Activated naive CD4-positive, alpha-beta T cell treated with anti-CD3 and anti-CD28 coated beads, Interleukin-2, amount 50 U/mL, for 16 hours (primary cell): ENCODE data around the gene L3MBTL3.

Experiments
- DNase-seq: peaks from one replicate; pipeline ENCODE4 v3.0.0-alpha.2; 2020

Gene L3MBTL3

GRCh38 chr6:130018292-130018743 lies at the start of gene L3MBTL3:
Gene L3MBTL3 (plus strand): TSS chr6:130018581. CDS start chr6:130042700, 24,119 bp downstream.
- DNase-seq, result peak; percentile 92

GRCh38 chr6:129969064-129969463 lies 49.3 kb upstream of the L3MBTL3 start:
- DNase-seq, result no peak

GRCh38 chr6:129976110-129976509 lies 42.3 kb upstream of the L3MBTL3 start:
- DNase-seq, result no peak

GRCh38 chr6:129978148-129978916 lies 40.0 kb upstream of the L3MBTL3 start:
- DNase-seq, result no peak

- DNase-seq, result no peak
These were observed 37.6 kb upstream of the L3MBTL3 start for GRCh38 chr6:129980821-129981220.

GRCh38 chr6:129981598-129981997 lies 36.8 kb upstream of the L3MBTL3 start:
- DNase-seq, result no peak

- no peak for DNase-seq
These were observed 29.0 kb upstream of the L3MBTL3 start for GRCh38 chr6:129989396-129989795.

GRCh38 chr6:129992881-129993280 lies 25.5 kb upstream of the L3MBTL3 start:
- no peak for DNase-seq

- DNase-seq, result no peak
These were observed 24.0 kb upstream of the L3MBTL3 start for GRCh38 chr6:129994410-129994809.

GRCh38 chr6:129996387-129996786 lies 22.0 kb upstream of the L3MBTL3 start:
- DNase-seq, result no peak

- DNase-seq, result no peak
These were observed 17.6 kb upstream of the L3MBTL3 start for GRCh38 chr6:130000526-130001421.

GRCh38 chr6:130008236-130008873 lies 10.0 kb upstream of the L3MBTL3 start:
- no peak for DNase-seq

GRCh38 chr6:130009146-130009545 lies 9.2 kb upstream of the L3MBTL3 start:
- DNase-seq, result no peak

- DNase-seq, result no peak
These were observed 8.0 kb upstream of the L3MBTL3 start for GRCh38 chr6:130010387-130010786.

- DNase-seq, result no peak
These were observed 5.7 kb upstream of the L3MBTL3 start for GRCh38 chr6:130012728-130013127.

- peak; percentile 57 for DNase-seq
These were observed 454 bp downstream of the L3MBTL3 start for GRCh38 chr6:130018744-130019325.

- DNase-seq, result peak; percentile 42
These were observed 1.1 kb downstream of the L3MBTL3 start for GRCh38 chr6:130019326-130020072.

- DNase-seq, result peak; percentile 47
These were observed 1.9 kb downstream of the L3MBTL3 start for GRCh38 chr6:130020073-130020906.

- peak; percentile 72 for DNase-seq
These were observed 2.7 kb downstream of the L3MBTL3 start for GRCh38 chr6:130020907-130021629.

GRCh38 chr6:130026859-130027258 lies 8.5 kb downstream of the L3MBTL3 start:
- no peak for DNase-seq
